Measurements from ENCODE around the gene RNF17. TPM values are rescaled to one million over a fixed set of nuclear protein-coding genes. Genes with fewer than 3 reads are reported as not detected.

Gene RNF17
- total RNA-seq, 1 donor from 2014 or later = not detected

- intact Hi-C loops (cut with micrococcal nuclease) = loop anchor here (5.0 kb wide), 1 partner anchor 116 kb away; no protein-coding TSS in a partner anchor
Measured at GRCh38 chr13:24851546-24851945, 87.6 kb downstream of the RNF17 start.

DNA sequence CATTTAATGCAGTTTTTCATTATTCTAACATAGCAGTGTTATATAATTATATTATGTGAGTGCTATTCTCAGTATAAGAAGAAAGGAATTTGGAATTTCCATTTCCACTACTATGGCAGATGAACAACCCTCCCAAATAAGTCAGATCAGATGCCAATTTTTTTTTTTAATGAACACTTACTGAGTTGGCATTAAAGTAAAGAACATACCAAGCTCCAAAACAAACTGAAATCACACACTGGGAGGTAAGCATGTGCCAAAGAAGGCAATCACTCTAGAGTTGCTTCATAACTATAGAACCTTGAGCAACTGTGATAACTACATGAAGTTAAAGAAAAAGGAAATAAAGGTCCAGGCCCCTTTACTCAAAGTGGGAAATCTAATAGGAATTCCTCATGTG, 90.3 kb downstream of the RNF17 start:
- intact Hi-C loops (cut with micrococcal nuclease) = loop anchor here (5.0 kb wide), 1 partner anchor 113 kb away; no protein-coding TSS in a partner anchor

DNA sequence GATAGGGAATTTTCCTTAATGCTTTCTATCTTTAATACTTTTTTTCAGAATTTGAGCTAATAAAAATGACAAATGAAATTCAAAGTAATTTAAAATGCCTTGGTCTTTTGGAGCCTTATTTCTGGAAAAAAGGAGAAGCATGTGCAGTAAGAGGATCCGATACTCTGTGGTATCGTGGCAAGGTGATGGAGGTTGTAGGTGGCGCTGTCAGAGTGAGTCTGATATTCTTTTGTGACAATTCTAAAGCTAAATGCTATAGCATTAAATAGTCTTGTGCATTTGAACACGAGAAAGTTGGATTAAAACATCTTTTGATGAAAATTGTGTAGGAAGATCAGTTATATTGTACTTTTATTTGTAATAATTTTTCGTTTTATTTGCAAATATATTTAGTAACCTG, 95.0 kb downstream of the RNF17 start:
- intact Hi-C loops (cut with micrococcal nuclease) = no loop called here

GRCh38 chr13:24860770-24861169, 96.8 kb downstream of the RNF17 start:
- intact Hi-C loops (cut with micrococcal nuclease) = no loop called here

DNA sequence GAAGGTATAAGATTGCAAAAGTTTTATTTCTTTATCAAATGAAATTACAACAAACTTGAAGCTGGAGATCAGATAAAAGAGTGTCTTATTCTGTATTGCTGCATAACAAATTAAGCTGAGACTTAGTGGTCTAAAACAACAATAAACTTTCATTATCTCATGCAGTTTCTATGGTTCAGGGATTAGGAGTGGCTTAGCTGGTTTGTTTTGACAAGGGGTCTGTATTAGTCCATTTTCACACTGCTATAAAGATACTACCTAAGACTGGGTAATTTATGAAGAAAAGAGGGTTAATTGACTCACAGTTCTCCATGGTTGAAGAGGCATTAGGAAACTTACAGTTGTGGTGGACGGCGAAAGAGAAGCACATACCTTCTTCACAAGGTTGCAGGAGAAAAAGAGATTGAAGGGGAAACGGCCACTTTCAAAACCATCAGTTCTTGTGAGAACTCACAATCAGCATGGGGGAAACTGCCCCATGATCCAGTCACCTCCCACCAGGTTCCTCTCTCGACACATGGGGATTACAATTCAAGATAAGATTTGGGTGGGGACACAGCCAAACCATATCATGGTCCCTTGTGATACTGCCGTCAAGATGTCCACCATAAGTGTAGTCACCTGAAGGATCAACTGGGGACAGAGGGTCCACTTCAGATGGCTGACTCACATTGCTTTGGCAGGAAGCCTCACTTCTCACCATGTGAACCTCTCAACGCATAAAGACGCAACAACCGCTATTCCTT, 97.8 kb downstream of the RNF17 start:
- intact Hi-C loops (cut with micrococcal nuclease) = no loop called here

- intact Hi-C loops (cut with micrococcal nuclease) = no loop called here
Measured at GRCh38 chr13:24863748-24864540, 100.0 kb downstream of the RNF17 start.

GRCh38 chr13:24864579-24864978, 100.6 kb downstream of the RNF17 start:
- intact Hi-C loops (cut with micrococcal nuclease) = no loop called here

GRCh38 chr13:24865163-24865953, 101.4 kb downstream of the RNF17 start:
- intact Hi-C loops (cut with micrococcal nuclease) = no loop called here

- intact Hi-C loops (cut with micrococcal nuclease) = no loop called here
Measured at GRCh38 chr13:24866488-24866887, 102.5 kb downstream of the RNF17 start.

- intact Hi-C loops (cut with micrococcal nuclease) = no loop called here
Measured at GRCh38 chr13:24868874-24869273, 104.9 kb downstream of the RNF17 start.

DNA sequence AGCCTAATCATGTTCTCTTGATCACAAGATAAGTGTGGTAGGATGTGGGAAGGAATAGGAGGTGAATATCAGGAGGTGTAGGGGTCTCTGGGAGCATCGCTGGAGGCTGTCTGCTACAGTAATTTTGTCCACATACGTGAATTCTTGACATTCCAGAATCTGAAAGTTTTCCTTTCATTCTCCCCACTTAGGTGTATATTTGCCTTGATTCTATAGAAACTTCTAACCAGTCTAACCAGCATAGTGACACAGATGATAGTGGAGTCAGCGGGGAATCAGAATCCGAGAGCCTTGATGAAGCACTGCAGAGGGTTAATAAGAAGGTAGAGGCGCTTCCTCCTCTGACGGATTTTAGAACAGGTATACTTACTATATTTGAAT, 106.4 kb downstream of the RNF17 start:
- intact Hi-C loops (cut with micrococcal nuclease) = no loop called here

GRCh38 chr13:24875566-24875965, 111.6 kb downstream of the RNF17 start:
- intact Hi-C loops (cut with micrococcal nuclease) = no loop called here

DNA sequence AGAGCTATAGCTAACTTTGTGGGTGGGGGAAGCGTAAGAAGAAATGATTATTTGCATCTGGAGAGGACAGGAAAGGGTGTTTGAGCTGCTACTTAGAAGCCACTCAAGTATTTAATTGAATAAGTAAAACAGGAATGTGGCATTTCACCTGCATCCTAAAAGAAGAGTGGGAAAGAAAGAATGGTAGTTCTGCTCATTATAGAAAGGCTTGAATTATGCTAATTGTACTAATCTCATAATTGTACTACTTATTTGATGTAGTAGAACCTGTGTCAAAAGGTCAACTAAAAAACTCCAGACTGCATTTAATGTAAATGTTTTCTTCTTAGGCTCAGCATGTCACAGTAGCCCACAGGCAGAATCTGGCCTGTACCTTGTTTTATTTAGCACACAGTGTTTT, 113.6 kb downstream of the RNF17 start:
- intact Hi-C loops (cut with micrococcal nuclease) = no loop called here

- intact Hi-C loops (cut with micrococcal nuclease) = no loop called here
Measured at GRCh38 chr13:24878340-24878739, 114.4 kb downstream of the RNF17 start.

DNA sequence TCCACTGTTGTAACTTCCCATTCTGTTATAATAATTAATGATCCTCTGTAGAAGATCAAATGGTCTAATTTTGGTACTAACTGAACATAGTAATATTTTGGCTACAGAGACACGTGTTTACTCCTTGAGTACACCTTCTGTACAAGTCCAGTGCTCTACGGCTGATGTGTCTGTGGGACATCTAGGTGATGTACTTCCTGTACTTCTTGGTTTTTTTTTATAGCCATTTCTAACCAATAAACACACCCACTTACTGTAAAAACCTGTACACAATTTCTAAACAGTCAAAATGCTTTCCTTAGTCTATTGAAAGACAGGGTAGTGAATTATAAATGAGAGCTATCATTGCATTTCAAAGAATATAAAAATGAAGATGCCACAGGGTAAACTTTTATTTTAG, 118.7 kb downstream of the RNF17 start:
- intact Hi-C loops (cut with micrococcal nuclease) = no loop called here

DNA sequence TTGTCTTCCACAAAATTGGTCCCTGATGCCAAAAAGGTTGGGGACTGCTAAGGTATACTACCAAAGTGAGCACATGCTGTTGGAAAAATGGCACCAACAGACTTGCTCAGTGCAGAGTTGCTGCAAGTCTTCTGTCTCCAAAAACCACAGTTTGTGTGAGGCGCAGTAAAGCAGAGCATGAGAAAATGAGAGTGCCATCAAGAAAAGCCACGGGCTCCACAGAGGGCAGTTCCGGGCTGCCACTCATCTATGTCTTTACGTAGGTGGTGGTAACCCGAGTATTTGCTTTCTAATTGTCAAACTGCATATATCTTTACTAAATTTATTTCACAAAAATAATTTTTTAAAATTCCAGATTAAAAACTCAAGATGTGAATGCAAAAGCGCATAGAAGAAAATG, 123.8 kb downstream of the RNF17 start:
- intact Hi-C loops (cut with micrococcal nuclease) = no loop called here

DNA sequence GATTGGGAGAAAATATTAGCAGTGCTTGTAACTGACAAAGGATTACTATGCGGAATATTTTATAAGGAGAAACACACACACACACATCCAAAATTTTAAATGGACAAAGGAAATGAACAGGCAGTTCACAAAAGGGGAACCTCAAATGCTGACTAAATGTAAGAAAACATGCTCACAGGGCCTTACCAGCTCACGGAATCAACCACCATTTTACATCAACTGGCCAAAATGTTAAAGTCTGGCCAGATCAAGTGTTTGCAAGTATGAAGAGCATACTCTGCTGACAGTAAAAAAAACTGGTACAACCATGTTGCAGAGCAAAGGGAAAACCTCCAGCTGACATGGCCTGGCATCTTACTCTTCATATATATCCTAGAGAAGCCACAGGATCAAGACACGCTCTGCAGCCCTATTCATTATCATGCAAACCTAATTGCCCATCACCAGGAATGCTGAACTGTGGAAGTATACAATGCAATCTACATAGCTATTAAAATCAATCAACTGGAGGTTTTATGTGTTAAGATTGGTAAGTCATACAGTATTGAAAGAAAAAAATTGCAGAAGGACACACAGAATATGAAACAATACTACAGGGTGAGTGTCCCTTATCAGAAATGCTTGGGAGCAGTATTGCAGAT, 124.4 kb downstream of the RNF17 start:
- intact Hi-C loops (cut with micrococcal nuclease) = no loop called here

DNA sequence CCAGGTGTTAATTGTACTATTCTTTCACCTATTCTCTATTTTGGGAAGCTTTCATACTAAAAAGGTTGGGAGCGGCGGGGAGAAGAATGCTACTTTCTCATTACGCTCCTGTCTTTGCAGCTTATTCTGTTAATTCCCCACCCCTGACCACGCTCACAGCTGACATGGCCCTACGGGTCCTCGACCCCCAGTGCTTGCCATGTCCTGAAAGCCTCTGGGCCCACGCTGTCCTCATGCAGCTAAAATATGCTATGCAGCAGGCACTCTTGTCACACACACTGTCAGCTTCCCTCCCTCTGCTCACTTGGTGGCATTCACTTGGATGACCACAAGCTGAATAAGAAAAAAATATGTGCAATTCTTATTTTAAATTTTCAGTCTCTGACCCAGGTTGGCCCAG, 126.3 kb downstream of the RNF17 start:
- intact Hi-C loops (cut with micrococcal nuclease) = no loop called here

DNA sequence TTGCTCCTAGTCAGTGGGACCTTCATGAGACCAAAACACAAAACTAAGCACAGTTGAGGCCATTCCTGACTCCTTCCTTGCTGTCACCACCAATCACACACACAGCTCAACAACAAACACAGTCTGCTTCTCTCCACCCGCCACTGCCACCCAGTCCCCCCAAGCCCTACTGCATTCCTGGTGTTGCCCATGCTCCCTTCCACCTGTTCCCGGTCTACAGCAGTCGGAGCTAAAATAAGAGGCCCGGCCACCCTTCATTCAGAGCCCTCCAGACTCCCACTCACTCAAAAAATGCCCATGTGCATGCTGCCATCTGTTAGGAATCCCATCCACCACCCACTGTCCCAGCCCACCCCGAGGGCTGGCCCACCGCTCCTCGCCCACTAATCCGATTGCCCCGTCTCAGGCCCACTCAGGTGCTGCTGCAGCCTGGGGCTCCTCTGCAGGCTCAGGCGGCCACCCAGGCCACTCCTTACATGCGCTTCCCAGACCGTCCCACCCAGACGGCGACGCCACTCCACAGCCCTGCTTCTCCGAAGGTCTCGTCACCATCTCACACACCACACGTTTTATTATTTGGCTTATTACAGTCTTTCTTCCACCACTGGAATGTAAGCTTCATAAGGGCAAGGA, 127.6 kb downstream of the RNF17 start:
- intact Hi-C loops (cut with micrococcal nuclease) = no loop called here

- intact Hi-C loops (cut with micrococcal nuclease) = no loop called here
Measured at GRCh38 chr13:24892829-24893228, 128.9 kb downstream of the RNF17 start.

GRCh38 chr13:24893863-24894262, 129.9 kb downstream of the RNF17 start:
- intact Hi-C loops (cut with micrococcal nuclease) = no loop called here

Measured in T-helper 1 cell treated with Interleukin-12 subunit alpha and Interleukin-12 subunit beta and Interleukin-4 antibody, amounts not matched to agents 30 ng/mL and 1 ng/mL, for 36 hours (primary cell).